HepG2 (cell line): ENCODE results near the gene WIZ. TPM values are rescaled to one million over a fixed set of nuclear protein-coding genes. Genes with fewer than 3 reads are reported as not detected.

Source experiments
- ATAC-seq: fragments of 200-7000 bp; cut with Tn5 transposase; 3 replicates; pipeline ENCODE4 v1.9.1; 2020; ENCODE audit warnings: mild to moderate bottlenecking, moderate library complexity
- BruUV-seq: library from RNA; stranded (reverse); fragments of 400-500 nt; replicated peaks from 2 replicates; lab custom pipeline; 2021; lab: Mats Ljungman, UMichigan
- CTCF ChIA-PET: fragments of 300-600 bp; formaldehyde crosslinking; extraction: SDS; loops from one replicate; lab custom pipeline; 2021; ENCODE audit warnings: low total read pairs, inconsistent platforms, low intra/inter-chr PET ratio; lab: Yijun Ruan, JAX
- POLR2A ChIA-PET: fragments of 350-600 bp; sonication (Branson Sonifier 250); formaldehyde crosslinking; loops from one replicate; lab custom pipeline; 2020; ENCODE audit warnings: antibody characterized with exemption, inconsistent platforms; lab: Yijun Ruan, JAX
- DNase-seq: peaks from one replicate; pipeline ENCODE4 v3.0.0-alpha.2; 2015; ENCODE audit warnings: low spot score
- FAIRE-seq: peaks from 3 replicates; lab custom pipeline; 2011; peaks lifted over from hg19 to GRCh38; lab: Jason Lieb, UNC
- H2AFZ ChIP-seq: one replicate; pipeline ENCODE4 v1.6.1; 2011; ENCODE audit warnings: low read length, inconsistent platforms
- H3K27ac ChIP-seq: fragments of 300-600 bp; 3 replicates; pipeline ENCODE4 v1.8.0; 2011; ENCODE audit warnings: mixed run types, mild to moderate bottlenecking, mixed read lengths, low read length, inconsistent platforms; ENCODE audit not compliant: insufficient read depth; ENCODE audit errors: extremely low read length
- H3K27me3 ChIP-seq, 2 experiments: fragments of 200-600 bp in 1 of 2; 2 replicates in 1 of 2; 3 replicates in 1 of 2; pipeline versions ENCODE4 v1.6.0 to v1.8.0; 2011; ENCODE audit warnings: low read length in 2 of 2, mild to moderate bottlenecking in 2 of 2, moderate library complexity in 2 of 2, inconsistent platforms in 1 of 2; ENCODE audit not compliant: insufficient read depth in 2 of 2, control insufficient read depth in 1 of 2
- H3K36me3 ChIP-seq, 2 experiments: fragments of 200-600 bp in 1 of 2; replicated peaks in 1 of 2; 2 replicates in 1 of 2; 3 replicates in 1 of 2; pipeline versions ENCODE4 v1.5.1 to v1.8.0; 2011; ENCODE audit warnings: low read length in 2 of 2, inconsistent platforms in 1 of 2; ENCODE audit not compliant: insufficient read depth in 2 of 2, control insufficient read depth in 1 of 2
- H3K4me1 ChIP-seq: 2 replicates; pipeline ENCODE4 v1.5.1; 2012; ENCODE audit warnings: low read length, inconsistent platforms; ENCODE audit not compliant: insufficient read depth
- H3K4me2 ChIP-seq: 2 replicates; pipeline ENCODE4 v1.6.0; 2011; ENCODE audit warnings: low read depth, low read length, inconsistent platforms
- H3K4me3 ChIP-seq, 3 experiments: fragments of 200-600 bp in 1 of 3; sonication (generic), shearing (Covaris generic) in 1 of 3; replicated peaks in 1 of 3; 2 replicates each; pipeline ENCODE4 v1.5.1; 2011 to 2016; ENCODE audit warnings: low read length in 3 of 3, inconsistent platforms in 2 of 3, low read depth in 2 of 3, mild to moderate bottlenecking in 2 of 3, control low read depth in 1 of 3, mixed read lengths in 1 of 3; ENCODE audit not compliant: insufficient read depth in 1 of 3
- H3K79me2 ChIP-seq: one replicate; pipeline ENCODE4 v1.6.1; 2011; ENCODE audit warnings: low read length, inconsistent platforms; ENCODE audit not compliant: insufficient read depth
- H3K9ac ChIP-seq: 2 replicates; pipeline ENCODE4 v1.6.0; 2011; ENCODE audit warnings: mild to moderate bottlenecking, low read depth, low read length, inconsistent platforms; ENCODE audit not compliant: insufficient read depth
- H3K9me3 ChIP-seq: 2 replicates; pipeline ENCODE4 v1.5.1; 2012; ENCODE audit warnings: mild to moderate bottlenecking, low read length
- H4K20me1 ChIP-seq: 2 replicates; pipeline ENCODE4 v1.6.0; 2011; ENCODE audit warnings: inconsistent platforms, mild to moderate bottlenecking, low read length, moderate library complexity; ENCODE audit not compliant: insufficient read depth
- NFE2 ChIP-seq: sonication (generic); formaldehyde crosslinking; IDR thresholded peaks from 2 replicates; pipeline ENCODE4 v1.4.0; 2020; ENCODE audit warnings: missing genetic modification reagents
- REST ChIP-seq, 2 experiments: IDR thresholded peaks; 2 replicates each; pipeline ENCODE4 v1.6.1; 2011 to 2012; ENCODE audit warnings: low read length in 2 of 2, borderline replicate concordance in 1 of 2, low read depth in 1 of 2, mild to moderate bottlenecking in 1 of 2, moderate library complexity in 1 of 2
- REXO4 ChIP-seq: sonication (generic); formaldehyde crosslinking; IDR thresholded peaks from 2 replicates; pipeline ENCODE4 v1.8.0; 2022; ENCODE audit warnings: missing genetic modification reagents, mild to moderate bottlenecking, borderline replicate concordance
- SATB2 ChIP-seq: sonication (generic); formaldehyde crosslinking; IDR thresholded peaks from 2 replicates; pipeline ENCODE4 v1.5.0; 2020; ENCODE audit warnings: missing genetic modification reagents
- SOX6 ChIP-seq, 2 experiments: fragments of 450-650 bp in 1 of 2; sonication (generic) in 1 of 2; formaldehyde crosslinking in 1 of 2; IDR thresholded peaks; 2 replicates each; pipeline versions ENCODE4 v1.4.0 to v1.6.1; 2017 to 2020; ENCODE audit warnings: antibody characterized with exemption in 1 of 2, mild to moderate bottlenecking in 1 of 2, missing genetic modification reagents in 1 of 2
- SRY ChIP-seq: sonication (generic); formaldehyde crosslinking; IDR thresholded peaks from 2 replicates; pipeline ENCODE4 v1.8.0; 2022; ENCODE audit warnings: mild to moderate bottlenecking, missing genetic modification reagents
- TEAD3 ChIP-seq: optimal IDR thresholded peaks from 2 replicates; pipeline ENCODE3; 2016; ENCODE audit warnings: borderline replicate concordance
- ZBTB43 ChIP-seq: sonication (generic); formaldehyde crosslinking; conservative IDR thresholded peaks from 2 replicates; pipeline ENCODE4 v1.4.0; 2020; ENCODE audit warnings: missing genetic modification reagents
- ZNF253 ChIP-seq: sonication (generic); formaldehyde crosslinking; IDR thresholded peaks from 2 replicates; pipeline ENCODE4 v1.8.0; 2022; ENCODE audit warnings: mild to moderate bottlenecking, missing genetic modification reagents, borderline replicate concordance
- ZNF503 ChIP-seq: sonication (generic); formaldehyde crosslinking; IDR thresholded peaks from 2 replicates; pipeline ENCODE4 v1.4.0; 2020; ENCODE audit warnings: missing genetic modification reagents
- ZNF883 ChIP-seq: sonication (generic); formaldehyde crosslinking; IDR thresholded peaks from 2 replicates; pipeline ENCODE4 v1.5.1; 2020; ENCODE audit warnings: mild to moderate bottlenecking, missing genetic modification reagents; ENCODE audit errors: not compliant biosample characterization
- ZSCAN25 ChIP-seq: sonication (generic); formaldehyde crosslinking; IDR thresholded peaks from 2 replicates; pipeline ENCODE4 v1.8.0; 2022; ENCODE audit warnings: mild to moderate bottlenecking, missing genetic modification reagents
- WGBS: methylation state at CpG from one replicate; pipeline ENCODE4 v1.1.6; 2017; ENCODE audit warnings: low lambda C conversion rate; 5-methylcytosine and 5-hydroxymethylcytosine counted together
- in situ Hi-C: cut with HindIII; loops from 2 replicates; pipeline ENCODE4 v1.10.0; 2017; ENCODE audit warnings: low pct_unique_long_range_greater_than_20kb; ENCODE audit not compliant: extremely low pct_ligation_motif_present
- intact Hi-C: fragments of 100-400 bp; cut with micrococcal nuclease; formaldehyde crosslinking; loops from one replicate; pipeline ENCODE4 v1.10.0; 2022; ENCODE audit not compliant: unreplicated experiment
- polyA plus RNA-seq, 8 experiments: library from polyadenylated mRNA; depleted of rRNA in 3 of 8; stranded (reverse) in 7 of 8; unstranded in 1 of 8; fragments of >200 nt; fragmentation: Illumina TruSeq in 4 of 8; extraction: Trizol in 4 of 8; gene quantifications; 2 replicates each; pipeline versions ENCODE4 v1.2.1 to v1.2.3, GENCODE V29; 2011 to 2016; ENCODE audit warnings: low read depth in 4 of 8, missing spikeins in 1 of 8, mixed read lengths in 1 of 8; ENCODE audit not compliant: insufficient read depth in 1 of 8
- total RNA-seq, 5 experiments: library from RNA; depleted of rRNA; stranded (reverse); fragments of >200 nt; fragmentation: Illumina TruSeq; extraction: Trizol; gene quantifications; 2 replicates each; pipeline ENCODE4 v1.2.3, GENCODE V29; 2016; ENCODE audit warnings: low read depth in 1 of 5
- TF ChIP-seq, protein P1 (sequence below): sonication (generic); formaldehyde crosslinking; IDR thresholded peaks from 2 replicates; pipeline ENCODE4 v1.5.0; 2020; ENCODE audit warnings: mild to moderate bottlenecking, missing genetic modification reagents

WIZ gene
- total and polyA plus RNA-seq, 2 of the 13 experiments (the other 11 are each of a cell fraction or from before 2014, with no cell fraction given) = 4.7 to 4.8 TPM

- TF ChIP-seq REXO4 (CRISPR knock-in tag) (no peak), ZBTB43 (no peak), ZNF883 (CRISPR knock-in tag) (no peak), ZSCAN25 (CRISPR knock-in tag) (no peak), SATB2 (CRISPR knock-in tag) (no peak)
- TF ChIP-seq, protein P1, sequence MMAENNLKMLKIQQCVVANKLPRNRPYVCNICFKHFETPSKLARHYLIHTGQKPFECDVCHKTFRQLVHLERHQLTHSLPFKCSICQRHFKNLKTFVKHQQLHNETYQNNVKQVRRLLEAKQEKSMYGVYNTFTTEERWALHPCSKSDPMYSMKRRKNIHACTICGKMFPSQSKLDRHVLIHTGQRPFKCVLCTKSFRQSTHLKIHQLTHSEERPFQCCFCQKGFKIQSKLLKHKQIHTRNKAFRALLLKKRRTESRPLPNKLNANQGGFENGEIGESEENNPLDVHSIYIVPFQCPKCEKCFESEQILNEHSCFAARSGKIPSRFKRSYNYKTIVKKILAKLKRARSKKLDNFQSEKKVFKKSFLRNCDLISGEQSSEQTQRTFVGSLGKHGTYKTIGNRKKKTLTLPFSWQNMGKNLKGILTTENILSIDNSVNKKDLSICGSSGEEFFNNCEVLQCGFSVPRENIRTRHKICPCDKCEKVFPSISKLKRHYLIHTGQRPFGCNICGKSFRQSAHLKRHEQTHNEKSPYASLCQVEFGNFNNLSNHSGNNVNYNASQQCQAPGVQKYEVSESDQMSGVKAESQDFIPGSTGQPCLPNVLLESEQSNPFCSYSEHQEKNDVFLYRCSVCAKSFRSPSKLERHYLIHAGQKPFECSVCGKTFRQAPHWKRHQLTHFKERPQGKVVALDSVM = no peak
- TF ChIP-seq, all 625 proteins: peak for 0
Measured at GRCh38 chr19:15441317-15441716, 8.4 kb downstream of the WIZ start (continued).

GRCh38 chr19:15439821-15440641, 9.7 kb downstream of the WIZ start:
- Histone ChIP-seq H3K79me2 (no peaks in the 10 kb centered on the region), H3K4me2 (no peak overlapping the region), H3K27me3 (no peaks in the 10 kb centered on the region), H3K27ac (no peak overlapping the region), H3K9ac (no peak overlapping the region), H3K4me3 (no peak overlapping the region), H4K20me1 (no peaks in the 10 kb centered on the region), H2AFZ (no peak overlapping the region), H3K9me3 (no peaks in the 10 kb centered on the region), H3K36me3 (no peaks in the 10 kb centered on the region), H3K4me1 (peaks cover 32% of the 10 kb centered on the region)
- no peak for FAIRE-seq
- intact Hi-C loops (no loop called here), in situ Hi-C loops (no loop called here)
- CTCF ChIA-PET = no interaction called here
- no TSS peak for BruUV-seq
- DNase-seq = no peak
- POLR2A ChIA-PET = no interaction called here
- 91% methylated on average over 15 of the region's 38 CpGs for whole genome bisulfite sequencing
- ATAC-seq = no peak
- TF ChIP-seq SRY (no peak), ZNF253 (no peak), ZNF503 (CRISPR knock-in tag) (no peak), TEAD3 (CRISPR knock-in tag) (no peak), REST (IDR thresholded peaks at IDR 0.05; ENCODE audit: borderline replicate concordance in 1 of 2, low read depth in 1 of 2, low read length in 2 of 2) (no peak), SOX6 (IDR thresholded peaks at IDR 0.05) (no peak), SOX6 (CRISPR knock-in tag; IDR thresholded peaks at IDR 0.05) (no peak), NFE2 (CRISPR knock-in tag) (no peak)
